ENCODE data around the gene UBE3D.

DNA sequence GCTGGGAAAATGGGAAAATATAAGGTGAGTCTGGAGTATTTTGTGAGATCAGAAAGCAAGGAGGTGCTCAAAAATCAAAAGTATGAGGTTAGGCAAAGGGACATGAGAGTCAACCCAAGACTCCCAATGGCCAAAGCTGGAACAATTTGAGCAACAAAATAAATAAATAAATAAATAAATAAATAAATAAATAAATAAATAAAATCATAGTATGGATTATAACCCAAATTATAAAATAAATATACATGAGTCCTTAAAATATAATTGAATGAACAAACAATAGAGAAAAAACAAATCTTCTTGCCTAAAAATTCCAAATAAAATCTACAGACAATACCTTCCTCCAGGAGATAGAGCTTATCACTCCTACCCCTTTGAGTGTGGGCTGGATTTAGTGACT is 69.5 kb downstream of the UBE3D start:
- TF ChIP-seq EZH2 (IDR thresholded peaks at IDR 0.05; ENCODE audit: borderline replicate concordance, low read depth, low read length, poor library complexity, severe bottlenecking): no peak
- TF ChIP-seq, protein P1, sequence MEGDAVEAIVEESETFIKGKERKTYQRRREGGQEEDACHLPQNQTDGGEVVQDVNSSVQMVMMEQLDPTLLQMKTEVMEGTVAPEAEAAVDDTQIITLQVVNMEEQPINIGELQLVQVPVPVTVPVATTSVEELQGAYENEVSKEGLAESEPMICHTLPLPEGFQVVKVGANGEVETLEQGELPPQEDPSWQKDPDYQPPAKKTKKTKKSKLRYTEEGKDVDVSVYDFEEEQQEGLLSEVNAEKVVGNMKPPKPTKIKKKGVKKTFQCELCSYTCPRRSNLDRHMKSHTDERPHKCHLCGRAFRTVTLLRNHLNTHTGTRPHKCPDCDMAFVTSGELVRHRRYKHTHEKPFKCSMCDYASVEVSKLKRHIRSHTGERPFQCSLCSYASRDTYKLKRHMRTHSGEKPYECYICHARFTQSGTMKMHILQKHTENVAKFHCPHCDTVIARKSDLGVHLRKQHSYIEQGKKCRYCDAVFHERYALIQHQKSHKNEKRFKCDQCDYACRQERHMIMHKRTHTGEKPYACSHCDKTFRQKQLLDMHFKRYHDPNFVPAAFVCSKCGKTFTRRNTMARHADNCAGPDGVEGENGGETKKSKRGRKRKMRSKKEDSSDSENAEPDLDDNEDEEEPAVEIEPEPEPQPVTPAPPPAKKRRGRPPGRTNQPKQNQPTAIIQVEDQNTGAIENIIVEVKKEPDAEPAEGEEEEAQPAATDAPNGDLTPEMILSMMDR (conservative IDR thresholded peaks at IDR 0.05; ENCODE audit: low read depth, low read length): no peak
